ENCODE results near the gene OR13H1. TPM values are rescaled to one million over a fixed set of nuclear protein-coding genes. Genes with fewer than 3 reads are reported as not detected.
"Not testable (repeated sequence)": the region's sequence is repeated elsewhere in the genome, so short reads cannot be mapped to it uniquely, and the experiment has no call there.

The OR13H1 gene
- total RNA-seq, 1 donor from 2014 or later, result not detected

- Mint-ChIP-seq H3K27me3 (ENCODE audit: unreplicated experiment) (no peaks in the 10 kb centered on the region), H3K36me3 (ENCODE audit: unreplicated experiment) (no peaks in the 10 kb centered on the region), H3K9me3 (ENCODE audit: unreplicated experiment) (peaks cover 2% of the 10 kb centered on the region), H3K4me3 (ENCODE audit: unreplicated experiment) (no peak overlapping the region), H3K4me1 (ENCODE audit: low read depth, unreplicated experiment) (no peaks in the 10 kb centered on the region), H3K27ac (ENCODE audit: unreplicated experiment) (no peak overlapping the region)
- DNase-seq, result no peak
- no peak for TF ChIP-seq CTCF (IDR thresholded peaks at IDR 0.05; ENCODE audit: partially characterized antibody, unreplicated experiment)
Measured at GRCh38 chrX:131549011-131549410, 5.1 kb downstream of the OR13H1 start.

- not testable (repeated sequence) for H3K4me3 Mint-ChIP-seq (ENCODE audit: unreplicated experiment); H3K9me3 Mint-ChIP-seq (ENCODE audit: unreplicated experiment)
Measured at GRCh38 chrX:131552453-131552852, 8.6 kb downstream of the OR13H1 start.

GRCh38 chrX:131558562-131558961, 14.7 kb downstream of the OR13H1 start:
- no peak for DNase-seq
- Mint-ChIP-seq H3K27me3 (ENCODE audit: unreplicated experiment) (no peaks in the 10 kb centered on the region), H3K27ac (ENCODE audit: unreplicated experiment) (no peak overlapping the region), H3K36me3 (ENCODE audit: unreplicated experiment) (no peaks in the 10 kb centered on the region), H3K9me3 (ENCODE audit: unreplicated experiment) (no peaks in the 10 kb centered on the region), H3K4me1 (ENCODE audit: low read depth, unreplicated experiment) (no peaks in the 10 kb centered on the region), H3K4me3 (ENCODE audit: unreplicated experiment) (no peak overlapping the region)
- no peak for TF ChIP-seq CTCF (IDR thresholded peaks at IDR 0.05; ENCODE audit: partially characterized antibody, unreplicated experiment)

More at GRCh38 chrX:131552453-131552852, 8.6 kb downstream of the OR13H1 start:
- not testable (repeated sequence) for DNase-seq; H3K36me3 Mint-ChIP-seq (ENCODE audit: unreplicated experiment); H3K27me3 Mint-ChIP-seq (ENCODE audit: unreplicated experiment); H3K4me1 Mint-ChIP-seq (ENCODE audit: low read depth, unreplicated experiment); H3K27ac Mint-ChIP-seq (ENCODE audit: unreplicated experiment)

DNA sequence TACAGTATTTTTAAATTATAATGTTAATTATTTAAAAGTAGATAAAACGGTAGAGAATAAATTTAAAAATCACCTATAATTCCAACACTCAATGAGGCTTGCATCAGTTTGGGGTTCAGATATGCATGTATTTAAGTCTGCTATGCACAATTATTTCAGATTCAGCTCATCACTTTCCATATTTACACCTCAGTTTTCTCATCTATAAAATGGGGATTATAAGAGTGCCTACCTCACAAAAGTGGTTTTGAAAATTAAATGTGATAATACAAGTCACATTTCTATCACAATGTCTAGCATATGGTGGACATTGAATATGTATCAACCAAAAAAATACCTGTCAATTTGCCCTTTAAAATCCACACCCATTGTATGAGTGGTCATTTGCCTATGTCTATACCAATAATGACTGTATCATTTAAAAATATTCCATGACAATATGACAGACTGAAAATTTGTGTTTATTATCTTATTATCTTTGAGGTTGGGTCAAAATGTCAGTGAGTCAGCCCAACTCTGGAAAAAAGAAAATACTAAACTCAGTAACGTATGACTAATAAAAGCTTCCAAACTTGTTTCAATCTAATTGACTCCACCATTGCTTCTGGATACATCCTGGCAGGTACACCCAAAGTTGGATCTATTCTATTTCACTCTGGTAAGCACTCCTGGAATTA, 20.8 kb downstream of the OR13H1 start:
- Mint-ChIP-seq H3K4me1 (ENCODE audit: low read depth, unreplicated experiment) (no peaks in the 10 kb centered on the region), H3K27ac (ENCODE audit: unreplicated experiment) (no peak overlapping the region), H3K27me3 (ENCODE audit: unreplicated experiment) (no peaks in the 10 kb centered on the region), H3K36me3 (ENCODE audit: unreplicated experiment) (no peaks in the 10 kb centered on the region), H3K4me3 (ENCODE audit: unreplicated experiment) (no peak overlapping the region), H3K9me3 (ENCODE audit: unreplicated experiment) (no peaks in the 10 kb centered on the region)
- DNase-seq, result no peak
- TF ChIP-seq CTCF (IDR thresholded peaks at IDR 0.05; ENCODE audit: partially characterized antibody, unreplicated experiment), result no peak

DNA sequence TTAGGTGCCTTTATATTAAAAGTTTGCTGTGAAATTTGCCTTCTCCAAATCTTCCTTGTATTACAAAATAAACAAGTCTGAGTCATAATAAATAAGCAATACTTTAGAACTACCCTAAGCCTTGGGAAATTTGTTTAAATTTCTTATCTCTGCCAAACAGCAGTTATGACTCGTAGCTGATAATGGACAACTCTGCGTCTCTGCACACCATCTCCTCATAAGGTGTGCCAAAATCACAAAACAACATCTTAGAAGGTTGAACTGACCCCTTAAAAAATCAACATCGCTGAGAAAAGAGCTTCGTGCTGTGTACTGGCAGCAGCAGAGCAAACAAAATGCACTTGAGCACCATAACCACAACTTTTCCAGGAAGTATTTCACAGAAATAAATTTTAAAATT, 22.0 kb downstream of the OR13H1 start:
- TF ChIP-seq CTCF (IDR thresholded peaks at IDR 0.05; ENCODE audit: partially characterized antibody, unreplicated experiment), result no peak
- Mint-ChIP-seq H3K36me3 (ENCODE audit: unreplicated experiment) (no peaks in the 10 kb centered on the region), H3K27me3 (ENCODE audit: unreplicated experiment) (no peaks in the 10 kb centered on the region), H3K27ac (ENCODE audit: unreplicated experiment) (no peak overlapping the region), H3K4me1 (ENCODE audit: low read depth, unreplicated experiment) (no peaks in the 10 kb centered on the region), H3K9me3 (ENCODE audit: unreplicated experiment) (no peaks in the 10 kb centered on the region), H3K4me3 (ENCODE audit: unreplicated experiment) (no peak overlapping the region)
- no peak for DNase-seq

Data from glutamatergic neuron (in vitro differentiated cells).